GM10266 (cell line): ENCODE data around the gene DPEP2.

ENCODE experiments used
- DNase-seq: peaks from one replicate; pipeline ENCODE4 v3.0.0; 2012; ENCODE audit errors: extremely low spot score
- TF ChIP-seq, protein P1 (sequence below): IDR thresholded peaks from 2 replicates; pipeline ENCODE4 v1.5.1; 2012; ENCODE audit warnings: mild to moderate bottlenecking, low read depth; ENCODE audit not compliant: control insufficient read depth, insufficient read depth; ENCODE audit errors: missing control alignments

Gene DPEP2

DNA sequence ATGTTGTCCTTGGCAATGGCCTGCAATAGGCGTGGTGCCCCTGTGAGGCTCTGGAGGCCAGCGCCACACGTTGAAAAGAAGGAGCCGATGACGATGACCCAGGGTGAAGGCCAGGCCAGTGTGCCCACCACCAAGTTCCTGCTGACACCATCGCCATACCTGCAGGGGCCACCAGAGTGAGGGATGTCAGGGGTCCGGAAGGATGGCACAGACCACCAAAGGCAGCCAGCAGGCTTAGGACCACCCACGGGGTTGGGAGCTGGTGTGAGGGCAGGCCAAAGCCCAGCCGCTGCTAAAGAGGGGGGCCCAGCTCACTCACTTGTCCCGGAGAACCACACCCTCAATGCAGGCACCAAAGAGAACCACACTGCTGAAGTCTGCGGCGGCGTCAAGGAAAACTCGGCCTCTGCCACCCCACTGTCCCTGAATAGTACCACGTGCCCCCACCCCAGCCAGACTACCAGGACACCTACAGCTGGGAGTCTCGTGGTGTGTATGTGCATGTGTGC is 48.9 kb downstream of the DPEP2 start:
- no peak for DNase-seq

DNA sequence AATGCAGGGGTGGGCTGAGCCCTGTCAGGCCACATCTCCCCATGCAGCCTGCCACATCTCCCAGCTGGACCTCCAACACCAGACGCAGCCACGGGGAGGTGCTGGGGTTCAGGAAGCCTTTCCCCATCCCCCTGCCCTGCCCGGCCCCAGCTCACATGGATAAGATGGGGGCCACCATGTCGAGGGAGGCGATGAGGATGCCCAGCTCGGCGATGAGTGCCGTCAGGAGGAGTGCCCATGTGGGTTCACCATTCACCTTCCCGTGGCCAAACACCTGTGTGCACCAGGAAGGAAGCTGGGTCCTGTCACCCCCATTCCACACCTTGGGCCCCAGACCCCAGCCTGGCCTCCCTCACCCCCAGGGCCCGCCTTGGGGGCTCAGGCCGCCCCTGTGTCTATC is 49.6 kb downstream of the DPEP2 start:
- no peak for DNase-seq
- TF ChIP-seq, protein P1, sequence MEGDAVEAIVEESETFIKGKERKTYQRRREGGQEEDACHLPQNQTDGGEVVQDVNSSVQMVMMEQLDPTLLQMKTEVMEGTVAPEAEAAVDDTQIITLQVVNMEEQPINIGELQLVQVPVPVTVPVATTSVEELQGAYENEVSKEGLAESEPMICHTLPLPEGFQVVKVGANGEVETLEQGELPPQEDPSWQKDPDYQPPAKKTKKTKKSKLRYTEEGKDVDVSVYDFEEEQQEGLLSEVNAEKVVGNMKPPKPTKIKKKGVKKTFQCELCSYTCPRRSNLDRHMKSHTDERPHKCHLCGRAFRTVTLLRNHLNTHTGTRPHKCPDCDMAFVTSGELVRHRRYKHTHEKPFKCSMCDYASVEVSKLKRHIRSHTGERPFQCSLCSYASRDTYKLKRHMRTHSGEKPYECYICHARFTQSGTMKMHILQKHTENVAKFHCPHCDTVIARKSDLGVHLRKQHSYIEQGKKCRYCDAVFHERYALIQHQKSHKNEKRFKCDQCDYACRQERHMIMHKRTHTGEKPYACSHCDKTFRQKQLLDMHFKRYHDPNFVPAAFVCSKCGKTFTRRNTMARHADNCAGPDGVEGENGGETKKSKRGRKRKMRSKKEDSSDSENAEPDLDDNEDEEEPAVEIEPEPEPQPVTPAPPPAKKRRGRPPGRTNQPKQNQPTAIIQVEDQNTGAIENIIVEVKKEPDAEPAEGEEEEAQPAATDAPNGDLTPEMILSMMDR, result no peak

More for the DNA sequence above, 48.9 kb downstream of the DPEP2 start:
- TF ChIP-seq, protein P1, result no peak

DNA sequence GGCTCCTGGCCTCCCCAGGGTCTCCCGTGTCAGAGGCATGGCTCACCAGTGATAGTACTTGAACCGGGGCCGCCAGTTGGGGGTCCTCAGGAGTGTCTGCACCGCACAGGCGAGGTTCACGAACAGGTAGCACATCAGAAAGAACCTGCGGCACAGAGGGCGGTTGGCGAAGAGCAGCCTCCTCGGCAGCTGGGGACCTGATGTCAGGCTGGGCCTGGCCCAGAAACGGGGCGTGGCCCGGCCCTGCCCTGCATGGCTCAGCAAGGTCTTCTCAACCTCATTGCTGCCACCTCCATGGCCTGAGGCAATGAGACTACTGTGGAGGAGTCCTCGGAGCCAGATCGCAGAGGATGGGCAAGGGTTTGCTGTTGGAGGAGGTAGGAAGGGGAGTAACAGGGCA is 51.3 kb downstream of the DPEP2 start:
- no peak for DNase-seq

DNA sequence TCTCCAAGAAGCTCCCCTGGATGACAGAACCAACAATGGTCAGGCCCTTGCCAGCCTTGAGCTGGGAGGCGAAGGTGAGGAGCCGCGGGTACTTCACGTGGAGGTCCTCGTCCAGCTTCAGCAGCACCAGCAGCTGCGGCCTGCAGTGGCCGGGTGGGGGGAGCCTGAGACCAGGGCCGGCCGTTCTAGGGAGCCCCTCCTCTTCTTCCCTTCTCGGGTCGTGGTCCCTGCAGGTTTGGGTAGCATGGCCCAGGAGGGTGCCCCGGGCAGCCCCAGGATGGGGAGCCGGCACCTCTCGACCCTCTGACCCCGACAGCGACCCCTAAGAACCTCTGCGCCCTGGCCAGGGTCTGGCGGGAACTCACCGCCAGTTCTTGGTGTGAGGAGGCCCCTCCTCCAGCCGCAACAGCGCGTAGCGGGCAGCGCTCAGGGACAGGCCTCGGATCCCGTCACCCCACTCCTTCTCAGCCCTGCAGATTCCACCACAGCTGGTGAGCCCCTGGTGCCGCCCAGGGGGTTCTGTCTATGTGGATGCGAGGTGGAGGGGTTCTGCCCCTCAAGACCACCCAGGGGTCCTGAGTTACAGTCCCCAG is 52.2 kb downstream of the DPEP2 start:
- no peak for DNase-seq
- TF ChIP-seq, protein P1, result no peak

More for the DNA sequence above, 51.3 kb downstream of the DPEP2 start:
- TF ChIP-seq, protein P1, result no peak

DNA sequence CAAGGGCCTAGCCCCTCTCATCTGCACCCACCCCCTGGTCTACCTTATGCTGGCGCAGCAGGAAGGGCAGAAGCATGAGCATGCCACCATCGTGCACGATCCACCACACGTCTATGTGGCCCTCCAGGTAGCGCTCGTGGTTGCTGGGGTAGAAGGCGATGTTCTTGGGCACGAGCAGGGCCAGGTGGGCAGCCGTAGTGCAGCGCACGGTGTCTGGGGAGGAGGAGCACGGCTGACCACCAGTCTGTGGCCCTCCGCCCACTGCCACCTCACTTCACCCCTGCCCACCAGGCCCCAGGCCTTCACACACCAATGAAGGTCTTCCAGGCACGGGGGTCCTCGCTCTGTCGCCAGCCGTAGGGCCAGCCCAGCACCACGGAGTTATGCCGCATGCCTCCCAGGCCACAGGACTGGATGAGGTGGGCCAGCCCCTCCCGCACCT is 53.1 kb downstream of the DPEP2 start:
- TF ChIP-seq, protein P1, result no peak
- no peak for DNase-seq

DNA sequence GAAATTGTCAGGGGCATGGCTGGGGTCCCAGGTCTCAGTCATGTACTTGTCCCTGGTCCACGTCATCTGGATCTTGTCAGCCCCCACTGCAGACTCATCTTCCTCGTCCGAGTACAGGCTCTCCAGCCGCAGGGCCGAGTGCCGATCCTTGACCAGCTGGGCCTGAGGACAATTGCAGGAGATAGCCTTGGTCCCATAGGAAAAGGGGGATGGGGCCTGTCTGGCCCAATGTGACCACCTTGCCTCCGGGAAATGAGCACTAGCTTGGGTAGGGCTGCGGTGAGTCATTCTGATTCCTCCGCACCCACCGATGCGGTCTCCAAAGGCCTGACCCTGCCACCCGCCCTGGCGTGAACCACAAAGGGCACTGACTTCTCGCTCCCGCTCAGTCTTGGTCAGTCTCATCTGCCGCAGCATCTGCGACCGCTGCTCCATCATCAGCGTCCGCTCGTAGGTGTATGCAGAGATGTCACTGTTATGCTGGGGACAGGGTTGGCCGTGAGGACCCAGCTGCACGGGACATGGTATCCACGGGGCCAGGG is 53.8 kb downstream of the DPEP2 start:
- TF ChIP-seq, protein P1, result no peak
- no peak for DNase-seq

DNA sequence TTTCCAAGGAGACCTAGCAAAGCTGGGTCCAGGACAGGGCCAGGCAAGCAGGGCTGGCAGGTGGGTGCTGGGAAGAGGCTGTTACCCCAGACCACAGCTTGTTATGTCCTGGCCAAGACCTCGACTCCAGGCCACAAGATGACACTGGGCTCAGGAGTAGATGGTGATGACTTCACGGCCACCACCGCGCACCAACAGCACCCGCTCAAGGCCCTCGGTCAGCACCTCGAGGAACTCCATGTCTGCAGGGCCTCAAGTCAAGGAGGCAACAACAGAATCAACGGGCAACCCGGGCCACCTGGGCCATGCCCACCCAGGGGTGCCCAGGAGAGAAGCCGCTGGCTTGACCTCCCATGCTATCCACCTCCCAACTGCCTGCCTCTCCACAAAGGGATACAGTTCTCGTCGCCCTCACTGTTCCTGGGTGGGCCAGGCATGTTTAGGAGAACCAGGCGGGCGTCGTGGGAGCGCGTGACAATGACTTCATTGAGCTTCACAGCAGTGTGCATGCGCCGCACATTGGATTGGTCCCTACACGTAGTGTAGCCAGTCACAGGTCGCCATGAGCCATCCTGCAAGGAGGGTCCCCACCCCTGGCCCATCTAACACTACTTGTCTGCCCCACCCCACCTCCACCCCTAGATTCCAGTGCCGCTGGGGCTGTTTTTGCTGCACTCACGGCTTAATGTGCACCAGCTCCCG is 54.4 kb downstream of the DPEP2 start:
- TF ChIP-seq, protein P1, result no peak
- DNase-seq, result no peak
